ENCODE measurements around the gene MED13L. TPM values are rescaled to one million over a fixed set of nuclear protein-coding genes. Genes with fewer than 3 reads are reported as not detected.

MED13L gene
- total and polyA plus RNA-seq, 12 donors = 9.4 to 76.5 (median 64.2) TPM

DNA sequence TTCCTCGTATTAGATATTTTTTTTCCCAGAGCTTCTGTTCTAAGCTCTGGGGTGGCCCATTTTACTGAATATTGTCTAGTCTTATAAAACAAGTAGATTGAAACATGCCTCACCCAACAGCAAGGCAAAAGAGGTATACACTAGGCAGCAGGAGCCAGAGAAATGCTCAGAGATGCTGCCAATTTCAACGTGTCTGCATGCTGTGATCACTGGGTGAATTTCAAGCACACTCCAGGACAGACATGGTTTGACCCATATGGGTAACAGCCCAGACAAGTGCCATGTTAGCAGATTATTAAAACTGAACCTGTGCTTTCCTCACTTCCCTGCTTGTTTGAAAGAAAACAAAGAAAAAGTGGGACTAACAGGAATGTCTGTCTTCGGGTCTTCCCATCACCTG, 321.3 kb downstream of the MED13L start:
- WGBS, 2 donors = 68 to 70% methylated on average over 3 of the region's 3 CpGs
- TF ChIP-seq, protein P1, sequence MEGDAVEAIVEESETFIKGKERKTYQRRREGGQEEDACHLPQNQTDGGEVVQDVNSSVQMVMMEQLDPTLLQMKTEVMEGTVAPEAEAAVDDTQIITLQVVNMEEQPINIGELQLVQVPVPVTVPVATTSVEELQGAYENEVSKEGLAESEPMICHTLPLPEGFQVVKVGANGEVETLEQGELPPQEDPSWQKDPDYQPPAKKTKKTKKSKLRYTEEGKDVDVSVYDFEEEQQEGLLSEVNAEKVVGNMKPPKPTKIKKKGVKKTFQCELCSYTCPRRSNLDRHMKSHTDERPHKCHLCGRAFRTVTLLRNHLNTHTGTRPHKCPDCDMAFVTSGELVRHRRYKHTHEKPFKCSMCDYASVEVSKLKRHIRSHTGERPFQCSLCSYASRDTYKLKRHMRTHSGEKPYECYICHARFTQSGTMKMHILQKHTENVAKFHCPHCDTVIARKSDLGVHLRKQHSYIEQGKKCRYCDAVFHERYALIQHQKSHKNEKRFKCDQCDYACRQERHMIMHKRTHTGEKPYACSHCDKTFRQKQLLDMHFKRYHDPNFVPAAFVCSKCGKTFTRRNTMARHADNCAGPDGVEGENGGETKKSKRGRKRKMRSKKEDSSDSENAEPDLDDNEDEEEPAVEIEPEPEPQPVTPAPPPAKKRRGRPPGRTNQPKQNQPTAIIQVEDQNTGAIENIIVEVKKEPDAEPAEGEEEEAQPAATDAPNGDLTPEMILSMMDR (IDR thresholded peaks at IDR 0.05) = no peak
- ATAC-seq = no peak
- intact Hi-C loops (cut with DNase I) = no loop called here
- Histone ChIP-seq H3K4me1 (peaks cover 0 to 5% (median 0%) of the 10 kb centered on the region in 9 donors), H3K9me3 (no peaks in the 10 kb centered on the region), H3K27ac (no peak overlapping the region), H3K4me3 (no peak overlapping the region), H3K27me3 (no peaks in the 10 kb centered on the region), H3K36me3 (peaks cover 0 to 55% (median 25%) of the 10 kb centered on the region in 9 donors)
- DNase-seq = no peak

DNA sequence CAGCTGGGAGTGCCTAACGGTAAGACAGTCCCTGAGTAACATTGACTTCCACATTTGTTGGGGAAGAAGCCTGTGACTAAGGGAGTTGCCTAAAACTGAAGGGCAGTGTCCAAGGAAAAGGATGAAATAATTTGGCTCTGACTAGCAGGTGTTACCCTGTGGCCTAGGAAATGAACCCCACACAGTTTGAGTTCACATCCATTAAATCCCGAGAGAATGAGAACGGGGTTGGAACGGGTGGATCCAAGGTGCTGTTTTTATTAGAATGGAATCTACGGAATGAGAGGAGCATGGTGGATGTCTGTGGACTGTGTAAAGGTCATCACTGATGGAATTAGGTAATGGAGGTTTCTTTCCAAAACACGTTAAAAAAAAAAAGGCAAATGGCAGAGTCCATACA, 324.0 kb downstream of the MED13L start:
- Histone ChIP-seq H3K4me1 (peaks cover 0 to 5% (median 0%) of the 10 kb centered on the region in 9 donors), H3K9me3 (no peaks in the 10 kb centered on the region), H3K27me3 (no peaks in the 10 kb centered on the region), H3K27ac (no peak overlapping the region), H3K4me3 (no peak overlapping the region), H3K36me3 (peaks cover 0 to 28% (median 9%) of the 10 kb centered on the region in 9 donors)
- ATAC-seq (peak in 1 of 8 donors; percentile 18), DNase-seq (no peak)
- 69 to 74% methylated on average over 6 of the region's 6 CpGs for WGBS, 2 donors
- intact Hi-C loops (cut with DNase I) = no loop called here
- TF ChIP-seq, protein P1 (IDR thresholded peaks at IDR 0.05) = no peak

DNA sequence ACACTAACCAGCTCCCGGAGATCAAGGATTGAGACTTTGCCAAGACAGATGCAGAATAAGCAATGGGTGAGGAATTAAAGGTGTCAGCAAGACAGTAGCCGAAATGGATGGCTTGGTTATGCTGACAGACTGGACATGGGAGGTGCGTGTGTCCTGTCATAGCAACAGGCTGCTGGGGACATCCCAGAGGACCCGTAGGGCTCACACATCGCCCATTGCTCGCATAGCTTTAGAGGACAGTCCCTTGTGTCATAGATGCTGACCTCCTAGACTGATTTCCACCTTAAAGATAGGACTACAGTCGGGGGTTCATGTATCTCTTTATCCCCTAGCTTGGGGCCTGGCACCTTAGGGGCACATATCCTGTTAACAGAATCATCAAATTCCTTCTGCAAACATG, 324.5 kb downstream of the MED13L start:
- intact Hi-C loops (cut with DNase I) = no loop called here

DNA sequence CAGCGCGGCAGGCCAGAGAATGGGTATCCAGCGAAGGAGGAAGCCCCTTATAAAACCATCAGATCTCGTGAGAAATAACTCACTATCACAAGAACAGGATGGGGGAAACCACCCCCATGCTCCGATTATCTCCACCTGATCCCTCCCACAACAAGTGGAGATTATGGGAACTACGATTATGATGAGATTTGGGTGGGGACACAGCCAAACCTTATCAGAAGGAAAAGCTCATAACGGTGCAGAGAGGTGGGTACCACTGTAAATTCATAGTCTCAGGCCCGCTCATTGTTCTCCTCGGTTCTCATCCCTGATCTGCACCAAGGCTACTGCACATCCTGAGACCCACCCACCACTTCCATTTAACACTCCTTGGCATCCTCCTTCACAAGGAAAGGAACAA, 326.5 kb downstream of the MED13L start:
- no peak overlapping the region for H3K4me3 ChIP-seq
- no peak for ATAC-seq
- peaks cover 0 to 5% (median 0%) of the 10 kb centered on the region in 9 donors for H3K4me1 ChIP-seq
- no peaks in the 10 kb centered on the region for H3K9me3 ChIP-seq
- intact Hi-C loops (cut with DNase I) = no loop called here
- no peaks in the 10 kb centered on the region for H3K27me3 ChIP-seq
- H3K27ac ChIP-seq = no peak overlapping the region
- TF ChIP-seq, protein P1 (IDR thresholded peaks at IDR 0.05) = no peak
- 90 to 94% methylated on average over 9 of the region's 9 CpGs for WGBS, 2 donors
- peaks cover 0 to 3% (median 0%) of the 10 kb centered on the region in 9 donors for H3K36me3 ChIP-seq
- DNase-seq = no peak

More for the DNA sequence above, 324.5 kb downstream of the MED13L start:
- WGBS, 2 donors = 89 to 91% methylated on average over 7 of the region's 7 CpGs
- H3K27me3 ChIP-seq = no peaks in the 10 kb centered on the region
- DNase-seq = no peak
- peak in 1 of 8 donors; percentile 59 for ATAC-seq
- no peaks in the 10 kb centered on the region for H3K9me3 ChIP-seq
- TF ChIP-seq, protein P1 (IDR thresholded peaks at IDR 0.05) = no peak
- H3K4me3 ChIP-seq = no peak overlapping the region
- H3K36me3 ChIP-seq = peaks cover 0 to 23% (median 6%) of the 10 kb centered on the region in 9 donors
- H3K27ac ChIP-seq = no peak overlapping the region
- H3K4me1 ChIP-seq = peaks cover 0 to 5% (median 0%) of the 10 kb centered on the region in 9 donors

All from heart right ventricle (tissue), 16 donors.